SW480 (cell line): ENCODE data around the gene SFT2D2.

ENCODE experiments used
- DNase-seq: peaks from one replicate; pipeline ENCODE4 v3.0.0-alpha.2; 2016; ENCODE audit warnings: low spot score

The SFT2D2 gene

GRCh38 chr1:168265596-168265995, 39.8 kb downstream of the SFT2D2 start:
- no peak for DNase-seq

DNA sequence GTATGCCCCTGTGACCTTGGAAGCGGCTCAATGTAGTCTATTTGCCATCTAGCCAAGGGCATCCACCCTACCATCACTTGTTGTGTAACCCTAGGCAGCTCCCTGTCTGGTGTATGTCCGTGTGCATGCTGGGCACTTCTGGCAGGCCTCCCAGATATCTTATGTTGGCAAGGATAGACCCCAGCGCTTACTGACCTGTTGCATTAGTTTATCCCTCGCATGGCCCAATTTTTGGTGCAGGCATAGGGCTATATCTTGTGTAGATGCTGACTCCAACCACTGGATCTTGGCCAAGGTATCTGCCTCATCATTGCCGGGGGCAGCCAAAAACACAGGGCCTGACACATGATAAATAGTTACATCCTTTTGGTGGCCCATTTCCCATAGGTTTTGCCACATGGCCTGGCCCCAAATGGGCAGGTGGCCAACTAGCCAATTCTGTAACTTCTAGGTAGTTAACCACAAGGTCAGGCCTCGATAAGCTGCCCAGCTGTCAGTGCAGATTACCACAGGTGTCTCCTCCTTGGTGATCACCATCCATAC, 40.9 kb downstream of the SFT2D2 start:
- no peak for DNase-seq

GRCh38 chr1:168271636-168272035, 45.8 kb downstream of the SFT2D2 start:
- DNase-seq: no peak

DNA sequence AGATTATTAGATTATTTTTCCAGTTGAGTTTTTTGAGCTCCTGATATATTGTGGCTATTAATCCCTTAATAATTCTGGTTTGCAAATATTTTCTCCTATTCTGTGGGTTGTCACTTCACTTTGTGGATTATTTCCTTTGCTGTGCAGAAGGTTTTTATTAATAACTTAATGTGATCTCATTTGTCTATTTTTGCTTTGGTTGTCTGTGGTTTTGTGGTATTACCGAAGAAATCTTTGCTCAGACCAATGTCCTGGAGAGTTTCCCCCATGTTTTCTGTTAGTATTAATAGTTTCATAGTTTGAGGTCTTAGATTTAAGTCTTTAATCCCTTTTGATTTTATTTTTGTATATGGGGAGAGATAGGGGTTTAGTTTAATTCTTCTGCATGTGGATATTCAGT, 47.8 kb downstream of the SFT2D2 start:
- no peak for DNase-seq

DNA sequence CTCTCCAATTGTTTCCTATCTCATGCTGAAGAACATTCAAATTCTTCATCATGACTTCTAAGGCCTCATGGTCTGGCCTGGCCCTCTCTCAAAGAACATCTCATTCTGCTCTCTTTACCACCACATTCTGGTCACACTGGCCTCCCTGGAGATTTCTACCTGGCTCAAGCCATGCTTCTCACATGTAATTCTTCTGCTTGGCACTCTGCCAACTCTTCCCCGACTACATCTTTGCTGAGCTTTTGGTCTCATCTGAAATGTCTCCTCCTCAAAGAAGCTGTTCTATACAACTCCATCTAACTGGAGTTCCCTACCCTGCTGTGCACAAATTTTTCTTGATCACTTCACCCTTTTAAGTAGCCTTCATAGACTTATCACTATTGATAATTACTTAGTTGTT, 53.4 kb downstream of the SFT2D2 start:
- no peak for DNase-seq

DNA sequence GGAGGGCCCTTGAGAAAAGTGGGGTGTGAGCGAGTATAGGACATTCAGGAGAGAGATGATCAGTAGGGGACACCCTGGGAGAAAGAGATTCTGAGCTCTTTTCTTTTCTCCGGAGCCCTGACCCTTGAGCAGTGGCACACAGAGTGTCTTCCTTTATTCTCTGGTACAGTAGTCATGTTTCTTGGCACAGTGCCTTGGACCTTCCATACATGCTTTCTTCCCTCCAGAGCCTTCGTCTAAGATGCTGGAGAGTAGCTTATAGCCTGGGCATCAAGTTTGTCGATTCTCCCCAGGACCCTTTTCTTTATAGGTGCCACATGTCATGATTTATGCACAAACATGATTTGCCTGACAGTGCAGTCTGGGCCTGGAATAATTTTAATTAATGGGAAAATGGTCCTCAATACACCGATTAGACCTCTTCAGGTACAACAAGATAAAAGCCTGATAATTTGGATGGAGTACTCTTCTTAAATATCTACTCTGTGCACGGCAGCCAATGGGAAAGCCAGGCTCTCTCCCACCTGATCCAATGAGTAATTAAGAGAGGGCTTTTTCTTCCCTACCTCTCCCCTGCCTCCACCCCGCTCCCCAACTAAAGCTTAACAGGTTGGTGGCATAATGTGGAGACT, 54.6 kb downstream of the SFT2D2 start, which contains the start of gene TBX19:
Gene TBX19 (plus strand): TSS at position 582 of the 632 bp plus-strand sequence. CDS start 214 bp downstream, outside the sequence.
- DNase-seq: no peak

DNA sequence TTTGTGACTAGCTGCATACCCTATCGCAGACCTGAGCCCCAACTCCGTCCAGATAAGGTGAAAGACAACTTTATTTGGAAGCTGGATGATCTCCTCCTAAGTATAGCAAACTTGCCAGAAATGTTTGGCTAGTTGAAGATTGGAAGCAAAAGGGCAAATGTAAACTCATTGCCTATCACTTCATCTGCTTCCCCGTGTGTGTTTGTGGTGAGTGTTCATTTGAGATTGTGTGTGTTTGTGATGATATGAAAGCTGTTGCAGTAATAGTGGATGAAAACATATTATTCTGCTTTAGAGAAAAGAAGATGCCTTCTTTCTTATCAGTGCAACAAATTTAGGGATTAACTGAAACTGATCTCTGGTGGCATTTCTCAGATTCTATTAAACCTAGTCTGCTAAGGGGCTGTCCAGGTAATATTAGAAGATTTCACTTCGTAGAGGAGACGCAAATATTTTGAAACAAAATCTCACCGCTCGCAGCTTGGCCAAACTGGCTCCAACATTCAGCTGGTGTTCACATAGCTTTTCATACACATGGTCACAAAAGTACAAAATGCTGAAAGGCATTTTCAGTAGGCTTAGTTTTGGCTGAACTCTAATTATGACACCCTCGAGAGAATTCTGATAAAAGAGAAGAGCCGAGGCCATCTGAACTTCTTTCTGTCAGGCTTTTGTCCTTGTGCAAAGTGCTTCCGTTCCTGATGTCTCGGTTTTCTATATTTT, 56.0 kb downstream of the SFT2D2 start:
- no peak for DNase-seq

DNA sequence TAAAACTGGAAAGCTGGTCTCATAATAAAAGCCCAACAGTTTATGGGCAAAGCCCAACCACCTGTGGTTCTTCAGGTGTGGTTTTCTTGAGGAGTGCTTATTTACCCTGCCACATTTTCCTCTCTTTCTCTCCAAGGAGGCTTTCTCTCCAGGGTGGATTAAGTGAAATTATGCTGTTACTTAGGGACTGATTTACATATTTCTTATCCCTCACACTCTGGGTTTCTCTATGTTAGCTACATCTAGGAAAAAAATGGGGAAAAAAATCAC, 59.7 kb downstream of the SFT2D2 start:
- no peak for DNase-seq

DNA sequence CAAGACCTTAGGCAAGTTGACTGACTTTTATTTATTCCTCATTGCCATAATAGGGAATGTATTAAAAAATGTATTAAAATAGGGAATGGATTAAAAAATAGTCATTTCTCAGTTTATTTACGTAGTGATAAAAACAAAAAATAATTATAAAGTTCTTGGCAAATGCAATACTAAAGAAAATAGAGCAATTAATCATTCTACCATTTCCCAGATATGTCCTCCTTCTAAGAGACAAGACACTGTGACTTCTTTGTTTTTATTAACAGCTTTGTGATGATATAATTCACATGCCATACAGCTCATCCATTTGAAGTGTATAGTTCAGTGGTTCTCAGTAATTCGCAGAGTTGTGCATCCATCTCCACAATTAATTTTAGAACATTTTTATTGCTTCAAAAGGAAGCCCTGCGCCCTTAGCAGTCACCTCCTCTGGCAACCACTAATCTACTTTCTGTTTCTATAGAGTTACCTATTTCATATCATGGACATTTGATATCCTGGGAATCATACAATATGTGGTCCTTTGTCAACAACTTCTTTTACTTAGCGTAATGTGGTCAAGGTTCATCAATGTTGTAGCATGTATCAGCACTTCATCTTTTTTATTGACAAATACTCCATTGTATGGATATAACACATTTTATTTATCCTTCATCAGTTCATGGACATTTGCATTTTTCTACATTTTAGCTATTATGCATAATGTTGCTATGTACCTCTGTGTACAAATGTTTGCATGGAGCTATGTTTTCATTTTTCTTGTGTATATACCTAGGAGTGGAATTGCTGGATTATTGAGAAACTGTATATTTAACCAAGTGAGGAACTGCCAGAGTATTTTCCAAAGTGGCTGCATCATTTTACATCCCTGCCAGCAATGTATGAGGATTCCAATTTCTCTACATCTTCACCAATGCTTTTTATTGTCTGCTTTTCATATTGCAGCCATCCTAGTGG, 60.4 kb downstream of the SFT2D2 start:
- no peak for DNase-seq

DNA sequence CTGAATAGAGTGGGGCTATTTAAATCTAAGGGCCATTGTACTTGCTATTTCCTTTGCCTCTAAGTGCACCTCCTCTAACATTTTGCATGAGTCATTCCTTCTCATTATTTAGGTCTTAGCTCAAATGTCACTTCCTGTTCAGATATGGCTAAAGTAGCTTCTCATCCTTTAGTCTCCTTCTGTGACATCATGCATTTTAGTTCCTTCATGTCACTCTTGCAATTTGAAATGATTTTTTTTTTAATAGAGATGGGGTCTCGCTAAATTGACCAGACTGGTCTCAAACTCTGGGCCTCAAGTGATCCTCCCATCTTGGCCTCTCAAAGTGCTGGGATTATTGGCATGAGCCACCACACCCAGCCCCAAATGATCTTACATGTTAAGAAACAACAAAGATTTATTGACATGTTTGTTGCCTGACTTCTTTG, 61.4 kb downstream of the SFT2D2 start:
- DNase-seq: no peak

DNA sequence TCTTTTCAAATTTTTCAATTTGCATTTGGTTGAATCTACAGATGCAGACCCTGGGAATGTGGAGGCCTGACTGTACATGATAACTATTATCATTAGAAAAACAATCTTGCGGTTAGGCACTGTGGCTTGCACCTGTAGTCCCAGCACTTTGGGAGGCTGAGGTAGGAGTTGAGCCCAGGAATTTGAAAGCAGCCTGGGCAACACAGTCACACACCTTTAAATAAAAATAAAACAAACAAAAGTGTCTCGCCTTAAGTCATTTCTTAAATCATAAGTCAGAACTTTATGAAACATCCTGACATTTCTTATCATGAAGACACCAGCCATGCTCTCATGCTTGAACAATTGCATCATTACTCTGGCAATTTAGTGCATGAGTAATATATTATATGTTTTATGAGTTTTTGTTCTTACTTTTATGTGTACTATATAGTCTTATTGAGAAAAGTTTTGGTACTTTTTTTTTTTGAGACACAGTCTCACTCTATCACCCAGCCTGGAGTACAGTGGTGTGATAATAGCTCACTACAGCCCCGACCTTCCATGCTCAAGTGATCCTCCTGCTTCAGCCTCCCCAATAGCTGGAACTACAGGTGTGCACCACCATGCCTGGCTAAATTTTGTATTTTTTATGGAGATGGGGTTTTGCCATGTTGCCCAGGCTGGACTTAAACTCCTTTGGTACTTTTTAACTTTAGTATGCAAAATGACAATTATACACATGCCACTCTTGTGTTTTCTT, 62.7 kb downstream of the SFT2D2 start:
- no peak for DNase-seq

- DNase-seq: no peak
These were observed 65.5 kb downstream of the SFT2D2 start for GRCh38 chr1:168291222-168291837.

DNA sequence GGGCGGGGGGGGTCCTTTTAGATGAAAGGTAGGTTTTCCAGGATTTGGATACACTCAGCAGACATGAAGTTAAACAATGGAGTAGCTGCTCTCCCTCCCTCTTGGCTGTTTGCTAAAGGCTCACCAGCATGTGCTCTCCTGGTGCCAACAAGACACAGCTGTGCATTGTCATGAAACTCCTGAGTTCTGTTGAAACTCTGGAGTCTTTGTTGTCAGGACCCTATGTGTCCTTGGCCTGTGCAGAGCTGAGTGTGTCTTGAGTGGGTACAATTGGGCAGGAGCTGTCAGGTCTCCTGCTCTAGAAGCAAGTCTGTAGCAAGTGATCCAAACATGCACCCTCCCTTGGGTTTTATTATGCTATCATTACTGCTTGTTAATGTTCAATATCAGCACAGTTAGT, 67.6 kb downstream of the SFT2D2 start:
- no peak for DNase-seq

DNA sequence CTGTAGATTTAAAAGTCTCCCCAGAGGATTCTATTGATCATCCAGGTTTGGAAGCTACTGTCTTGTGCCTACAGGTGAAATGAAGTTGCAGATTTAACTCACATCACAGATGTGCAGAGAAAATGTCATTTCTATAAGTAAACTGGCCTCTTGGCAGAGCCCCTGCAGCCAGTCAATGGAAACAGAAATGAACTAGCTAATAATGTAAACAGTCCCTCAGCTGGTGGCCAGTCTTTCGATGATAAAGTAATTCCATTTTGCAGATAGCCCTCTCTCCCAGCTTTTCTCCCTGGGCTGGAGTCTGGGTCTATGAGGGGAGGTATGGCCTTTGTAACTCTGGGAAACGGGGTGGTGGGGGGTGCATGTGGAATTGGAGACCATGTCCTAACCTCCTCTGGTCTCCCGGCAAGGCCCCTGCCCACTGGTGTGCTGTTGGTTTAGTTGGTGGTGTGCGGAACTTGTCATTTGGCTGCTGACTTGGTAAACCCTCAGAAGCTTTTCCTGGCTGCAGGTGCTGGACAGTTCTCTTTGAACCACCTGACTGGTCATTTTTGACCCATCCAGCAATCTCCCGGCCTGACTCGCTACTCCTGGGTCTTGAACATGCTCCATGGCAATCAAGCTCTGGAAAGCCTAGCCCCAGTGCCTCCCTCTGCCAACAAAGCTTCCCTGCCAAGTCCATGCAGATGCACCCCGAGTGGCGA, 69.8 kb downstream of the SFT2D2 start:
- DNase-seq: no peak

DNA sequence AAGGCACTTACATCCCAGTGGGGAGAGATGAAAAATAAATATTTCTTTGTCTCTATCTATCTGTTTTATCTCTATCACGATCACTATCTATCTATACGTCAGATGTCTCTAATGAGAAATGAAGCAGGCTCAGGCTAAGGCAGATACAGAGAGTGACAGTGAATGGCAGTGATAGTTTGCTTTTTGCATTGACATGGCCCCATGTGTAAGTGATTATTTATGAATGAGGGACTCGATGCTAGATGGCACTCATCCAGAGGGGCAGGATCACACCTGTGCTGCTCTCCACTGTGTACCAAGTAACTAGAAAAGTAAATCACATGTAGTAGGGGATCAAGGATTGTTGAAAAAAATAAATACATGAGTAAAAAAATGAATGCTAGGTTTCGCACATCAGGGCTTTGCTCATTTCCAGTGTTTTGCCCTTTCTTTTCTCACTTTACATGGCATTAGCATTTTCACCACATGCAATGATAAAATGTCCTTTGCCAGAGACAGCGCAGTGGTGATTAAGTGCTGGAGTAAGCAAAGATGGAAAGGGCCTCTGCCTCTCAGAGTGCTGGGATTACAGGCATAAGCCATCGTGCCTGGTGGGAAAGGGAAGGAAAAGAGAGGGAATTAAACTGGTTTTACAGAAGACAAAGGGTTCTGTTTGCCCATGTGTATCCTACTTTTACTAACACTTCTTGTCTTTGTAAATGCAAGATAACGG, 71.4 kb downstream of the SFT2D2 start:
- DNase-seq: no peak

GRCh38 chr1:168298446-168298845, 72.6 kb downstream of the SFT2D2 start:
- no peak for DNase-seq

DNA sequence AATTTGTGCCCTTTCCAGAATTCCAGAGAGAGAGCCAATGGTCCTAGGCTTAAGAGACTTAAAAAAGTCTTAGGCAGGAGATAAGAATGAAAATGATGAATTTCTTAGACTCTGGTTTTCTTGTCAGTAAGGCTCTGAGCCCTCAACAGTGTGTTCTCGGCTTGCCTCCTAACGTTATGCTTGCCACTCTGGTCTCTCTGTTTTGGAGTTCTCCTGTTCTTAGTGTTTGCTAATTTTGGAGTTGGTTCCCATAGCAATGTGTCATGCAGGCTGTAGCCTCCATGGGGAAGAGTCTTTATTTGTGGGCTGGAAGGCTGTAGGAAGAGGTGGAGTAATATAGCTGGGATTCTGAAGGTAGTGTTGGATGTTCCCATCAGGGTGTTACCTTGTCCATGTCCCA, 74.8 kb downstream of the SFT2D2 start:
- no peak for DNase-seq

GRCh38 chr1:168301664-168302320, 76.0 kb downstream of the SFT2D2 start:
- DNase-seq: peak; percentile 37
